ENCODE results near the gene ZNF547. TPM values are rescaled to one million over a fixed set of nuclear protein-coding genes. Genes with fewer than 3 reads are reported as not detected.

Gene ZNF547
- total and polyA plus RNA-seq, 2 of the 8 experiments (the other 6 are each of a cell fraction or from before 2014, with no cell fraction given), result 1.1 to 2.1 TPM

DNA sequence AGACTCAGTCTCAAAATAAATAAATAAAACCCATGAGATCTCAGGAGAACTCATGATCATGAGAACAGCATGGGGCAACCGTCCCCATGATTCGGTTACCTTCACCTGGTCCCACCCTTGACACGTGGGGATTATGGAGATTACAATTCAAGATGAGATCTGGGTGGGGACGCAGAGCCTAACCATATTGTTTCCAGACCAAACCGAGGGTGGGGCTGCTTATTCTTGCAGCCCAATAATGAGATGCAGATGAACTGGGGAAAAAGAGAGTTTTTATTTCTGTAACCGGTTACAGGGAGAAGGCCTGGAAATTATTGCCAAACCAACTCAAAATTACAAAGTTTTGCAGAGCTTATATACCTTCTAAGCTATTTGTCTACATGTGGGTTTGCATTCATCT, 12.8 kb downstream of the ZNF547 start:
- H2BK20ac ChIP-seq (ENCODE audit: low read length), result no peak overlapping the region
- H3K36me3 ChIP-seq (ENCODE audit: control insufficient read depth in 2 of 4, insufficient read depth in 4 of 4, low read length in 3 of 4), result peaks cover 0 to 32% (median 0%) of the 10 kb centered on the region in 4 experiments; a peak in 3 of 8 replicates
- H3K23ac ChIP-seq (ENCODE audit: insufficient read length), result no peak overlapping the region
- H3K56ac ChIP-seq (replicated peaks; ENCODE audit: insufficient read length, low read depth, low read length), result no peak overlapping the region
- no peak overlapping the region for H3K27ac ChIP-seq (ENCODE audit: low read depth, low read length)
- H2AFZ ChIP-seq (ENCODE audit: low read length), result no peak overlapping the region
- no peak overlapping the region for H2BK15ac ChIP-seq (ENCODE audit: low read length)
- H3K27me3 ChIP-seq (replicated peaks in 1 of 4; ENCODE audit: control insufficient read depth in 3 of 4, extremely low read depth in 1 of 4, insufficient read depth in 3 of 4, low read length in 3 of 4), result no peaks in the 10 kb centered on the region
- no peak overlapping the region for H3K9ac ChIP-seq (replicated peaks in 1 of 4; ENCODE audit: extremely low read depth in 1 of 4, low read depth in 3 of 4, low read length in 3 of 4)
- no peaks in the 10 kb centered on the region for H3K23me2 ChIP-seq (ENCODE audit: low read depth, low read length)
- H3K14ac ChIP-seq (ENCODE audit: insufficient read length), result no peak overlapping the region
- no peaks in the 10 kb centered on the region for H3K4me1 ChIP-seq (replicated peaks in 1 of 4; ENCODE audit: control insufficient read depth in 3 of 4, insufficient read depth in 4 of 4, low read length in 3 of 4)
- FAIRE-seq (no peak), DNase-seq (ENCODE audit: low read depth in 1 of 2, low spot score in 2 of 2) (no peak)
- no peaks in the 10 kb centered on the region for H4K20me1 ChIP-seq (replicated peaks in 1 of 2; ENCODE audit: control insufficient read depth in 1 of 2, insufficient read depth in 2 of 2, low read length in 2 of 2)
- H3K9me3 ChIP-seq (ENCODE audit: insufficient read depth in 2 of 2, low read depth in 1 of 2, low read length in 1 of 2), result peaks cover 35 to 37% of the 10 kb centered on the region in 2 experiments
- H3K4me3 ChIP-seq (ENCODE audit: extremely low read depth in 1 of 4, insufficient read depth in 2 of 4, low read depth in 3 of 4, low read length in 4 of 4), result no peak overlapping the region
- H4K5ac ChIP-seq (ENCODE audit: insufficient read length, low read depth, low read length), result no peak overlapping the region
- no peak overlapping the region for H3K4me2 ChIP-seq (ENCODE audit: insufficient read depth in 1 of 2, low read depth in 2 of 2, low read length in 2 of 2)
- H2BK5ac ChIP-seq (ENCODE audit: low read depth, low read length), result no peak overlapping the region
- POLR2A ChIA-PET (ENCODE audit: partially characterized antibody), result no interaction called here
- no peak overlapping the region for H2BK12ac ChIP-seq (ENCODE audit: low read depth, low read length)
- CTCF ChIA-PET (ENCODE audit: partially characterized antibody), result no interaction called here
- no peak overlapping the region for H4K91ac ChIP-seq (replicated peaks; ENCODE audit: insufficient read length, low read length)
- 93% methylated on average over 6 of the region's 6 CpGs; no CpG with 5 or more reads in 1 of the 2 experiments for WGBS, 2 experiments (ENCODE audit: extremely low coverage in 1 of 2, insufficient coverage in 1 of 2, insufficient read length in 1 of 2, insufficient replicate concordance in 2 of 2, low coverage in 1 of 2, low lambda C conversion rate in 2 of 2, missing lambda C conversion rate in 1 of 2)
- no peak overlapping the region for H3K4ac ChIP-seq (replicated peaks; ENCODE audit: insufficient read length, low read depth, low read length)
- no peak overlapping the region for H2AK5ac ChIP-seq (ENCODE audit: low read depth, low read length)
- no peaks in the 10 kb centered on the region for H3K79me1 ChIP-seq (ENCODE audit: low read depth, low read length)
- no peaks in the 10 kb centered on the region for H3K79me2 ChIP-seq (ENCODE audit: control insufficient read depth in 1 of 2, insufficient read depth in 2 of 2, low read length in 2 of 2)
- no peak overlapping the region for H4K8ac ChIP-seq (ENCODE audit: extremely low read depth, insufficient read depth, low read length)
- H3K18ac ChIP-seq (ENCODE audit: extremely low read depth, low read length), result no peak overlapping the region
- no peak overlapping the region for H2BK120ac ChIP-seq (replicated peaks; ENCODE audit: low read depth, low read length)
- TF ChIP-seq SP2 (IDR thresholded peaks at IDR 0.05; ENCODE audit: low read length), result no peak
- no peak for TF ChIP-seq NANOG (IDR thresholded peaks at IDR 0.05; ENCODE audit: insufficient read depth, low read depth, low read length, poor library complexity, severe bottlenecking)
- TF ChIP-seq, protein P1, sequence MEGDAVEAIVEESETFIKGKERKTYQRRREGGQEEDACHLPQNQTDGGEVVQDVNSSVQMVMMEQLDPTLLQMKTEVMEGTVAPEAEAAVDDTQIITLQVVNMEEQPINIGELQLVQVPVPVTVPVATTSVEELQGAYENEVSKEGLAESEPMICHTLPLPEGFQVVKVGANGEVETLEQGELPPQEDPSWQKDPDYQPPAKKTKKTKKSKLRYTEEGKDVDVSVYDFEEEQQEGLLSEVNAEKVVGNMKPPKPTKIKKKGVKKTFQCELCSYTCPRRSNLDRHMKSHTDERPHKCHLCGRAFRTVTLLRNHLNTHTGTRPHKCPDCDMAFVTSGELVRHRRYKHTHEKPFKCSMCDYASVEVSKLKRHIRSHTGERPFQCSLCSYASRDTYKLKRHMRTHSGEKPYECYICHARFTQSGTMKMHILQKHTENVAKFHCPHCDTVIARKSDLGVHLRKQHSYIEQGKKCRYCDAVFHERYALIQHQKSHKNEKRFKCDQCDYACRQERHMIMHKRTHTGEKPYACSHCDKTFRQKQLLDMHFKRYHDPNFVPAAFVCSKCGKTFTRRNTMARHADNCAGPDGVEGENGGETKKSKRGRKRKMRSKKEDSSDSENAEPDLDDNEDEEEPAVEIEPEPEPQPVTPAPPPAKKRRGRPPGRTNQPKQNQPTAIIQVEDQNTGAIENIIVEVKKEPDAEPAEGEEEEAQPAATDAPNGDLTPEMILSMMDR (IDR thresholded peaks at IDR 0.05; ENCODE audit: control extremely low read depth in 1 of 3, insufficient read depth in 1 of 3, low read depth in 1 of 3, low read length in 3 of 3), result no peak
- no peak for TF ChIP-seq MAFK (IDR thresholded peaks at IDR 0.05; ENCODE audit: low read depth, low read length)
- TF ChIP-seq TBP (IDR thresholded peaks at IDR 0.05; ENCODE audit: low read depth, low read length), result no peak
- TF ChIP-seq CTBP2 (IDR thresholded peaks at IDR 0.05; ENCODE audit: borderline replicate concordance, insufficient read depth, insufficient read length, low read length), result no peak
- TF ChIP-seq JUN (IDR thresholded peaks at IDR 0.05; ENCODE audit: low read depth, low read length), result no peak
- TF ChIP-seq SIRT6 (IDR thresholded peaks at IDR 0.05; ENCODE audit: low read length), result no peak
- TF ChIP-seq CEBPB (IDR thresholded peaks at IDR 0.05; ENCODE audit: low read depth, low read length), result no peak
- TF ChIP-seq, protein P2, sequence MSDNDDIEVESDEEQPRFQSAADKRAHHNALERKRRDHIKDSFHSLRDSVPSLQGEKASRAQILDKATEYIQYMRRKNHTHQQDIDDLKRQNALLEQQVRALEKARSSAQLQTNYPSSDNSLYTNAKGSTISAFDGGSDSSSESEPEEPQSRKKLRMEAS (IDR thresholded peaks at IDR 0.05), result no peak
- no peak for TF ChIP-seq RAD21 (IDR thresholded peaks at IDR 0.05 in 1 of 2, conservative IDR thresholded peaks at IDR 0.05 in 1 of 2; ENCODE audit: low read depth in 2 of 2, low read length in 2 of 2)
- TF ChIP-seq FOSL1 (IDR thresholded peaks at IDR 0.05; ENCODE audit: insufficient read depth, low read depth, low read length), result no peak

All from H1 (cell line).